Ishikawa (cell line): ENCODE results near the gene FAM114A2.

Experiments
- CREB1 ChIP-seq: IDR thresholded peaks from 2 replicates; pipeline ENCODE4 v1.6.1; 2012; ENCODE audit warnings: low read depth
- EP300 ChIP-seq: IDR thresholded peaks from 2 replicates; pipeline ENCODE4 v1.6.1; 2012; ENCODE audit warnings: borderline replicate concordance
- RAD21 ChIP-seq: IDR thresholded peaks from 2 replicates; pipeline ENCODE4 v1.6.1; 2012; ENCODE audit warnings: low read depth
- TAF1 ChIP-seq: IDR thresholded peaks from 2 replicates; pipeline ENCODE4 v1.6.1; 2012; ENCODE audit warnings: low read depth, mild to moderate bottlenecking
- TEAD4 ChIP-seq: IDR thresholded peaks from 2 replicates; pipeline ENCODE4 v1.6.1; 2012
- YY1 ChIP-seq: IDR thresholded peaks from 2 replicates; pipeline ENCODE4 v1.6.1; 2012; ENCODE audit warnings: low read depth
- TF ChIP-seq, protein P1 (sequence below): IDR thresholded peaks from 2 replicates; pipeline ENCODE4 v1.6.1; 2012

- TF ChIP-seq YY1 (no peak), TEAD4 (no peak), RAD21 (no peak), CREB1 (no peak), TAF1 (no peak), EP300 (no peak)
- TF ChIP-seq, protein P1, sequence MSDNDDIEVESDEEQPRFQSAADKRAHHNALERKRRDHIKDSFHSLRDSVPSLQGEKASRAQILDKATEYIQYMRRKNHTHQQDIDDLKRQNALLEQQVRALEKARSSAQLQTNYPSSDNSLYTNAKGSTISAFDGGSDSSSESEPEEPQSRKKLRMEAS: no peak
Measured at GRCh38 chr5:154078272-154078671, 39.6 kb upstream of the FAM114A2 start.
